AG04450 (cell line): Measurements from ENCODE around the gene NRG2. TPM values are rescaled to one million over a fixed set of nuclear protein-coding genes. Genes with fewer than 3 reads are reported as not detected.

Source experiments
- CTCF ChIA-PET: fragments of 300-600, 350-600 bp; formaldehyde crosslinking; extraction: SDS; loops from one replicate; lab custom pipeline; 2022; ENCODE audit warnings: antibody characterized with exemption, inconsistent platforms; lab: Charles Lee
- POLR2A ChIA-PET: fragments of 350-600 bp; formaldehyde crosslinking; extraction: SDS; loops from one replicate; lab custom pipeline; 2021; ENCODE audit warnings: antibody characterized with exemption, inconsistent platforms; lab: Yijun Ruan, JAX
- DNase-seq: peaks from one replicate; pipeline ENCODE4 v3.0.0-alpha.2; 2011; ENCODE audit warnings: low read depth, low spot score
- H3K27ac ChIP-seq: one replicate; pipeline ENCODE4 v1.5.1; 2012; ENCODE audit warnings: low read depth, low read length, control low read depth
- H3K27me3 ChIP-seq: one replicate; pipeline ENCODE4 v1.6.0; 2012; ENCODE audit warnings: low read length; ENCODE audit not compliant: control insufficient read depth, insufficient read depth
- H3K4me3 ChIP-seq: 2 replicates; pipeline ENCODE4 v1.5.1; 2011; ENCODE audit warnings: mild to moderate bottlenecking, low read depth, low read length, control low read depth
- H3K9me3 ChIP-seq: 2 replicates; pipeline ENCODE4 v1.5.1; 2012; ENCODE audit warnings: low read length; ENCODE audit not compliant: control insufficient read depth, insufficient read depth
- CTCF ChIP-seq: IDR thresholded peaks from 2 replicates; pipeline ENCODE4 v1.5.1; 2011; ENCODE audit warnings: low read depth, low read length, control low read depth, inconsistent platforms
- polyA plus RNA-seq: library from polyadenylated mRNA; depleted of rRNA; stranded (reverse); fragments of >200 nt; gene quantifications from 2 replicates; pipeline ENCODE4 v1.2.3, GENCODE V29; 2011

NRG2 gene
- polyA plus RNA-seq, 1 experiment = 0.02 TPM

- DNase-seq = no peak
- ChIA-PET POLR2A (no interaction called here), CTCF (interaction anchor here (1.0 kb wide), 2 partner anchors 13 to 90 kb away, joined by 3 to 4 read pairs; no protein-coding TSS in a partner anchor)
- Histone ChIP-seq H3K27me3 (peaks cover 49% of the 10 kb centered on the region), H3K9me3 (no peaks in the 10 kb centered on the region), H3K27ac (no peak overlapping the region), H3K4me3 (no peak overlapping the region)
- no peak for TF ChIP-seq CTCF
Measured at GRCh38 chr5:139875957-139876356, 167.1 kb downstream of the NRG2 start.

GRCh38 chr5:139872851-139873794, 170.0 kb downstream of the NRG2 start:
- DNase-seq = no peak
- ChIA-PET CTCF (interaction anchor here (0.6 to 1.7 kb wide), 5 partner anchors 10 to 201 kb away, joined by 3 to 5 read pairs (median 3); no protein-coding TSS in a partner anchor), POLR2A (no interaction called here)
- peaks cover 40% of the 10 kb centered on the region for H3K27me3 ChIP-seq
- H3K9me3 ChIP-seq = no peaks in the 10 kb centered on the region
- H3K27ac ChIP-seq = no peak overlapping the region
- no peak overlapping the region for H3K4me3 ChIP-seq
- TF ChIP-seq CTCF = no peak

GRCh38 chr5:139872052-139872766, 170.9 kb downstream of the NRG2 start:
- Histone ChIP-seq H3K9me3 (no peaks in the 10 kb centered on the region), H3K27me3 (peaks cover 34% of the 10 kb centered on the region), H3K4me3 (no peak overlapping the region), H3K27ac (no peak overlapping the region)
- ChIA-PET POLR2A (no interaction called here), CTCF (interaction anchor here (0.6 to 1.7 kb wide), 5 partner anchors 9 to 202 kb away, joined by 3 to 5 read pairs (median 3); no protein-coding TSS in a partner anchor)
- DNase-seq = no peak
- no peak for TF ChIP-seq CTCF

- no peak for DNase-seq
- no peak overlapping the region for H3K4me3 ChIP-seq
- ChIA-PET POLR2A (no interaction called here), CTCF (interaction anchor here (0.8 to 1.7 kb wide), 3 partner anchors 96 to 202 kb away, joined by 3 to 5 read pairs (median 3); no protein-coding TSS in a partner anchor)
- no peak overlapping the region for H3K27ac ChIP-seq
- no peak for TF ChIP-seq CTCF
- H3K27me3 ChIP-seq = peaks cover 30% of the 10 kb centered on the region
- H3K9me3 ChIP-seq = no peaks in the 10 kb centered on the region
Measured at GRCh38 chr5:139871614-139872013, 171.5 kb downstream of the NRG2 start.
